ENCODE results near the gene RNF141.

- TF ChIP-seq CTCF (IDR thresholded peaks at IDR 0.05) (no peak), MAX (CRISPR knock-in tag; IDR thresholded peaks at IDR 0.05) (no peak), ATF2 (CRISPR knock-in tag; IDR thresholded peaks at IDR 0.05; ENCODE audit: borderline replicate concordance, low read depth) (no peak), NFYB (CRISPR knock-in tag; conservative IDR thresholded peaks at IDR 0.05; ENCODE audit: low read depth) (no peak), ATF3 (CRISPR knock-in tag; conservative IDR thresholded peaks at IDR 0.05) (no peak), GABPB1 (CRISPR knock-in tag; IDR thresholded peaks at IDR 0.05) (no peak), ZSCAN18 (CRISPR knock-in tag; IDR thresholded peaks at IDR 0.05) (no peak), ESRRA (CRISPR knock-in tag; IDR thresholded peaks at IDR 0.05; ENCODE audit: borderline replicate concordance) (no peak), SP1 (CRISPR knock-in tag; conservative IDR thresholded peaks at IDR 0.05) (no peak), E2F5 (CRISPR knock-in tag; IDR thresholded peaks at IDR 0.05) (no peak), ZNF317 (CRISPR knock-in tag; IDR thresholded peaks at IDR 0.05; ENCODE audit: borderline replicate concordance, low read depth) (no peak), TP53 (CRISPR knock-in tag; IDR thresholded peaks at IDR 0.05) (no peak), CBFB (CRISPR knock-in tag; IDR thresholded peaks at IDR 0.05; ENCODE audit: low read depth) (no peak)
Measured at GRCh38 chr11:10561043-10561818, 20.2 kb upstream of the RNF141 start.

Measured in WTC11 (cell line).